Middle frontal gyrus (tissue), 1 donor: ENCODE measurements around the gene HDDC2.

Experiments
- DNase-seq: peaks from one replicate; pipeline ENCODE4 v3.0.0-alpha.2; 2015; ENCODE audit warnings: low spot score; ENCODE audit errors: extremely low spot score

The HDDC2 gene

GRCh38 chr6:125237764-125238163, 64.0 kb downstream of the HDDC2 start:
- no peak for DNase-seq

GRCh38 chr6:125236536-125237327, 65.0 kb downstream of the HDDC2 start:
- DNase-seq = no peak

DNA sequence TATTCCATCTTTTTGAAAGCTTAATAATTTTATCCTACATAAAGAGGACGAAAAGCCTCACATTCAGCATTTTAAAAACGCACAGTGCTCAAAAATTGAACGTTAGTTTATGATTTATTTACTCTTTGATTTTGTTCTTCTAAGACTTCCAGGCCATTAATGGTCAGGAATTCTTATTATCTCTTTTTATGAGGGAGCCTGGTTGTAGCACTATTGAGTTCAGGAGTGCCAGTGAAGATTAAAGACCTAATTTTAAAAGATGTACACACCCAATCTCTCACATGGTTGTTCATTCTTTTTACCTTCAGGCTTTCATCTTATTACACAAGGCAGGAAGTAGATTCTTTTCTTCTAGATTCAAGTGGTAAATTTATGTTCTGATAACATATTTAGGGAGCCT, 68.6 kb downstream of the HDDC2 start:
- no peak for DNase-seq

- DNase-seq = no peak
Observed at GRCh38 chr6:125232466-125232865, 69.3 kb downstream of the HDDC2 start.

DNA sequence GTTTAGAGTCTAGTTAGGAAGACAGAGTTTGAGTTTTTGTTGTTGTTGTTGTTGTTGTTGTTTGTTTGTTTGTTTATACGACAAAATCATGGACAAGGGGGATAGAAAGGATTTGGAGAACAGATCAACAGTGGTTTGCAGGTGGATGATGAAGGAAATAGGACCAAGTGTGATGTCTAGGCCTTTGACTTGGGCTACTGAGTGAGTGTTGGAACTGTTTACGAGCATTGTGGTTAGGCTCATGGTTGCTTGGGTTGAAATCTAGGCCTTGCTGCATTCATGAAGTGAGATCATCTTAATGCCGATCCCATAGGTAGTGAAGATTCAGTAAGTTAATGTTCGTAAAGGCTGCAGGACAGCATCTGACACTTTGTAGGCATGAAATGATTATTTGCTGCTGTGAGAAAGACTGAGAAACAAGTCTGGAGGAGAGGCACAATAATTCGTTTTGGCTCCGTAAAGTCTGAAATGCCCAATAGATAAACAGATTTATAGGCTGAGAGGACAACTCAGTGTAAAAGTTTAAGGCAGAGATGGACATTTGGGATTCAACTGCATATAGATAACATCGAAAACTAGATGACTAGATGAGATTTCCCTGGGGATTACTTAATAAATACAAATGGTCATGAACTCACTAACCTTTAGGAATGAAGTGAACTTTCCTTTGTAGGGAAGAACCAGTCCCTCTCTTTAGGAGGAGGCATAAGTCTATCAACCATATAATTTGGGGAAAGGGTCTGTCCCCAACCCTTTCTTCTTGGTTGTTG, 70.0 kb downstream of the HDDC2 start:
- no peak for DNase-seq

DNA sequence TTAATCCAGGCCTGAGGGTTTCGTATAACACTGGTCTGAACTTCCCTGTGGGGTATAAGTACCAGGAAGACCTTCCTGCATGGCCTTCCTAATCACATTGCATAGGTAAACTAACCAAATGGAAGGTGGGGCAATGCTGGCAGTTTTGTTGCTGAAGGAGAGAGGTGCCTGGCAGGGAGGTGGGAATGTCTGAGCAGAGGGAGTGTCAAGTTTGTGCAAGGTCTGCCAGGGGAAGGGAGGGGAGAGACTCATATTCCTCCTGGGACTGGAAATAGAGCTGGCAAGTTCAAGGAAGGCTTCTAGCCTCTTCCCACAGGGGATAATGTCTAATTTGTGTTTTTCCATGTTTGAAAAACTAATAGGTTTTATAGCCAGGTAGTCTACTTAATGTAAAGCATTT, 70.6 kb downstream of the HDDC2 start:
- DNase-seq = no peak

GRCh38 chr6:125230674-125231073, 71.1 kb downstream of the HDDC2 start:
- no peak for DNase-seq

DNA sequence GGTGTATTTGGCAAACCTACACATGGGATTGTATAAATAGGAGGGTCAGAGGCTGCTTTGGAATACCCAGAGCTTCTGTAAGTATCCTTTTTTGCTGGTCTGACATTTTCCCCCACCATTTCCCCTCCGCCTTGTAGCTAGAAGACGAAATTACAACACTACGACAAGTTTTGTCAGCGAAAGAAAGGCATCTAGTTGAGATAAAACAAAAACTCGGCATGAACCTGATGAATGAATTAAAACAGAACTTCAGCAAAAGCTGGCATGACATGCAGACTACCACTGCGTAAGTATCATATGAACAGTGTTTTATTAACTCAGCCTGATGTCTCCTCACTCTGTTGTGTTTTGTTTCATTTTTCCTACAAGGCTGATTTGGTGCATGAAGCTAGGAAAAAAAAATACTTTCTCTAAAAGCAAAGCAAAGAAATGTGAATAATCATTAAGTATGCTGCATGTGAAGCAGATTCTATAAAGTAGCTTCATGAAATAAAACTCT, 72.7 kb downstream of the HDDC2 start:
- no peak for DNase-seq

- no peak for DNase-seq
Observed at GRCh38 chr6:125227244-125227643, 74.5 kb downstream of the HDDC2 start.
